PC-3 (cell line): ENCODE measurements around the gene ABCG1.

Experiments used
- CTCF ChIP-seq: fragments of 300-600 bp; sonication (generic); conservative IDR thresholded peaks from 2 replicates; pipeline ENCODE4 v1.5.1; 2017; ENCODE audit warnings: antibody characterized with exemption, low read depth, mild to moderate bottlenecking, low read length
- EZH2 ChIP-seq: fragments of 300-600 bp; sonication (generic); IDR thresholded peaks from one replicate; pipeline ENCODE4 v1.6.1; 2017; ENCODE audit warnings: antibody characterized with exemption, mild to moderate bottlenecking, low read length; ENCODE audit not compliant: unreplicated experiment

DNA sequence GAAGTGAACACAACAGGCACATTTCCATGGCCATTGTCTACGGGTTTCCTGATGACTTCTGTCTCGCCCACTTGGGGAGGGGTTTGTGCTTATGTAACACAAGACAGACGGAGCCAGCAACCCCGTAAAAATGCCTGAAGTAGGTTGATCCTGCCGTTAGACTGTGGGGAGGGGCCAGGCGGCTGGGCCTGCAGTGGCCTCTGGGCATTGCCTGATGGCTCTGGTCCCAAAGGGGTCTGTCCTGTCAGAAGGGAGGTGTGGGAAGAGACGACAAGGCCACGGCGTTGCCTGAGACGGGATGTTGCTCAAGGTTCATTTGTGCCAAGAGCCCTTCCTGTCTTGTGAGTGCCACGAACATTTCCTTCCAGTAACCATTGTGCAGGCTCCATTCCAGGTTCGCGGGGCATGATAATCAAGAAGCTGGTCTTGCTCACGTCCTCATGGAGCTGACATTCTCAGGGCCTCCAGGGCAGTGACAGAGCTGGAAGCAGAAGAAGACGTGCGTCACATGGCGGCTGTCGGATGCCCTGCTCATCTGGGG, 44.7 kb downstream of the ABCG1 start:
- TF ChIP-seq EZH2 (no peak), CTCF (no peak)
